Measurements from ENCODE around the gene HSF4.

The HSF4 gene

DNA sequence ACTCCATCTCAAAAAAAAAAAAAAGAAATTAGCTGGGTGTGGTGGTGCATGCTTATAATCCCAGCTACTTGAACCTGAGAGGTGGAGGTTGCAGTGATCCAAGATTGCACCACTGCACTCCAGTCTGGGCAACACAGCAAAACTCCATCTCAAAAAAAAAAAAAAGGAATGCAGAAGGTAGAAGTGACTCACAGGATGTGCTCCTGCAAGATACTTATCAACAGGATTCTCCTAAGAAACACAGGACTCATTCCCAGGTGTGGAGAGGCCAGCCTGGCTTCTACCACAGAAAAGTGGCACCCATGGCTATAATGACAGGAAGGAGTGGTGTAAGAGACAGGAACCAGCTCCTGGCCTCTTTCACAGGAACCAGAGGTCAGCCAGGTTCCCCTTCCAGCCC, 48.2 kb downstream of the HSF4 start:
- no peak for DNase-seq (ENCODE audit: insufficient read length, low spot score)
- TF ChIP-seq POLR2AphosphoS5 (IDR thresholded peaks at IDR 0.05; ENCODE audit: low read depth, low read length), result no peak
- no peak for TF ChIP-seq POU2F2 (IDR thresholded peaks at IDR 0.05; ENCODE audit: low read depth, low read length)
- TF ChIP-seq TAF1 (IDR thresholded peaks at IDR 0.05; ENCODE audit: low read depth, low read length), result no peak
- no peak for TF ChIP-seq PAX5 (IDR thresholded peaks at IDR 0.05; ENCODE audit: insufficient read depth, low read length, severe bottlenecking)
- no peak for TF ChIP-seq SPI1 (IDR thresholded peaks at IDR 0.05; ENCODE audit: low read depth, low read length)
- TF ChIP-seq POLR2A (IDR thresholded peaks at IDR 0.05; ENCODE audit: low read depth, low read length), result no peak
- FAIRE-seq, result no peak

DNA sequence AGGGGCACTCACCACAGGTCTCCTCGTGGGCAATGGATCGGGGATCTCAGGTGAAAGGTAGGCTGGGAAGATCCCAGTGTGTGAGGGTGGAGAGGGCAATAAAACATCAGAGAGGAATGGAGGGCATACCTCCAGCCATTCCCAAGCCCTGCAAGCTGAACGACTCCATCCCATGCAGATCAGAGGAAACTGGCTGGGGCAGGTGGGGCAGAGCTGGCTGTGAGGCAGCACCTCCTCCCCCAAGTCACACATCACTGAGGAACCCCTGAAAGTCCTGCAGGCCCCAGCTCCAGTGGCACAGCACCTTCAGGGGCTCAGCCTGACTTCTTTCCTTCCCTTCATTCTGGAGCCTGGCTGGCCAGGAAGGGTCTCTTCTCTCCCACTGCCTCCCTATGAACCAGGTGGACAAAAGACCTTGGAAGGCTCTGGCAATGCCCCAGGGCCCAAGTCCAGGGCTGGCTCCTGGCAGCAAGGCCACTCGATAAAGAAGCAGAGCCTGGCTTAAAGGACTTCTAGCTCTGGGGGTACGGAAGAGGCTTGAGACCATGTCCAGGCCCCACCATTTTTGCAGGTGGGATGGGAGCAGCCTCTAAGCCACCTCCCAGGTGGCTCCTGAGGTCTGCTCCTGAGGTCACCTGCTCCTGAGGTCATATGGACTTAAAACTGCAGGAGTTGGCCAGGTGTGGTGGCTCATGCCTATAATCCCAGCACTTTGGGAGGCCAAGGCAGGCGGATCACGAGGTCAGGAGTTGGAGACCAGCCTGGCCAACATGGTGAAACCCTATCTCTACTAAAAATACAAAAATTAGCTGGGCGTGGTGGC, 48.9 kb downstream of the HSF4 start:
- no peak for FAIRE-seq
- TF ChIP-seq TAF1 (IDR thresholded peaks at IDR 0.05; ENCODE audit: low read depth, low read length) (no peak), POU2F2 (IDR thresholded peaks at IDR 0.05; ENCODE audit: low read depth, low read length) (no peak), POLR2AphosphoS5 (IDR thresholded peaks at IDR 0.05; ENCODE audit: low read depth, low read length) (no peak), POLR2A (IDR thresholded peaks at IDR 0.05; ENCODE audit: low read depth, low read length) (no peak), SPI1 (IDR thresholded peaks at IDR 0.05; ENCODE audit: low read depth, low read length) (no peak), PAX5 (IDR thresholded peaks at IDR 0.05; ENCODE audit: insufficient read depth, low read length, severe bottlenecking) (no peak)

DNA sequence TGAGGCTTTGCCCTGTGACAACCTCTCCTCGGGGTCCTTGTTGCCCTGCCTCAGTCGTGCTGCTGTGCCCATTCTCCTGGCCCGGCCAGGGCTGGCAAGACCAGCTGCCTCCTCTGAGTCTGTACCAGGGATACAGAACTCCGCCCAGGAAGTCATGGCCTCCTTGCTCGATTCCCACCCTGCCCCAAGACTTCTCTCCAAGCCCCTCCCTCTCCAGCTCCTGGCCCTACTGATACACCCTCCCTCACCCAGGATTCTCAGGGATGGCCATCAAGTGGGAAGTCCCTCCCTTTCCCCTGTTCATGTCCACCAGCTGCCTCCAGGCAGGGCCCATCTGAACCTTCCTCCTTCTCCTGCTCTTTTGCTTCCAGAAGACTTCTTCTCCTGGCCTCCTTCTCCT, 51.2 kb downstream of the HSF4 start:
- TF ChIP-seq POU2F2 (IDR thresholded peaks at IDR 0.05; ENCODE audit: low read depth, low read length) (no peak), PAX5 (IDR thresholded peaks at IDR 0.05; ENCODE audit: insufficient read depth, low read length, severe bottlenecking) (no peak), SPI1 (IDR thresholded peaks at IDR 0.05; ENCODE audit: low read depth, low read length) (no peak)
- no peak for DNase-seq (ENCODE audit: insufficient read length, low spot score)

More for the DNA sequence above, 48.9 kb downstream of the HSF4 start:
- DNase-seq (ENCODE audit: insufficient read length, low spot score), result no peak

DNA sequence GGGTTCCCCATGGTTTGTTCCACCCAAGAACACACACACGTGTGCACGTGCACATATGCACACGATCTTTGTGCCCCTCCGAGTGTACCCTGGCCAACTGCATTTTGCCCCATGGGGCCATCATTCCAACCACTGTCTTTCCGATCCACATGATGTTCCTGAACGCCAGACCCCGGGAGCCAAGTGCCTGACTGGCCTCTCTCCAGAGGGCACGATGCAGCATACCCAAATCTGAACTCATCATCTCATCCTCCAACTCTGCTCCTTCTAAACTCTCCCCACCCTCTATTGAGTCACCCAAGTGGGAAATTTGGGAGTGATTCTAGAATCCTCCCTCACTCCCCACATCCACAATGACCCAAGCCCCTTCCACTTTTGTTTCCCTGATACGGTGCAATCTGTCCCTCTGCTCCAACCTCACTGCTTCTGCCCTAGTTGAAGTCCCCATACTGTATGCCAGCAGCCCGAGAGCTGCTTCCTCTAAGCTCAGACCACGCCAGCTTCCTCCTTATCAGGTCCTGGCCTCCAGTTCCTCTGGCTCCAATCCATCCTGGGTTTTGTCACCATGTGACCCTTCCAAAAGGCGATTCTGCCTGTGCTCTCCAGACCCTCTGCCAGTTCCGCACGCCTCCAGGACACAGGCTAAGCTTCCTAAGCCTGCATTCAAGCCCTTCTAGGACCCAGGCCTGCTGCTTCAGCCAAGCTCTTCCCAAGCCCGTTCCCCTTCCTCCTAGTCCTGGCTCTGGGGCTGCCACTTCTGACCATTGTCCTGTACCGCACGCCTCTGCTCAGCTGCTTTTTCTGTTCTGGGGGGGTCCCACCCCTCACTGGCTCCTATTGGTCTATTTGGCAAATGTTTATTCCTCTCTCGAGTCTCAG, 52.3 kb downstream of the HSF4 start:
- TF ChIP-seq TAF1 (IDR thresholded peaks at IDR 0.05; ENCODE audit: low read depth, low read length) (no peak), POLR2AphosphoS5 (IDR thresholded peaks at IDR 0.05; ENCODE audit: low read depth, low read length) (no peak), POU2F2 (IDR thresholded peaks at IDR 0.05; ENCODE audit: low read depth, low read length) (no peak), POLR2A (IDR thresholded peaks at IDR 0.05; ENCODE audit: low read depth, low read length) (no peak), SPI1 (IDR thresholded peaks at IDR 0.05; ENCODE audit: low read depth, low read length) (no peak), PAX5 (IDR thresholded peaks at IDR 0.05; ENCODE audit: insufficient read depth, low read length, severe bottlenecking) (no peak)
- DNase-seq (ENCODE audit: insufficient read length, low spot score) (no peak), FAIRE-seq (no peak)

More for the DNA sequence above, 51.2 kb downstream of the HSF4 start:
- FAIRE-seq, result no peak
